Heart left ventricle (tissue), 13 donors: ENCODE measurements around the gene SELENON.

Source experiments
- CTCF ChIP-seq, 12 donors: fragments of 200-600 bp; sonication (generic) in 4 of 12; IDR thresholded peaks; one replicate each; pipeline versions ENCODE4 v1.5.0 to v1.8.0; 2018 to 2022; ENCODE audit warnings: antibody characterized with exemption in 12 of 12, mild to moderate bottlenecking in 5 of 12
- POLR2A ChIP-seq, 2 donors: fragments of 450-650 bp; IDR thresholded peaks; one replicate each; pipeline ENCODE4 v1.6.1; 2017; ENCODE audit warnings: antibody characterized with exemption in 2 of 2, mild to moderate bottlenecking in 2 of 2, moderate library complexity in 2 of 2
- donor health status: ischemic (EF 13 %, LVEDD 7.1; RV severe dilation, severe dysfunction).
- donor health status: DM: no; HTN: yes; CAD: no.
- donor health status: DM: no; HTN: no; CAD: no.
- donor health status: ischemic (EF 25% LVEDD 6.9; RV normal size, moderate dysfunction).
- donor health status: ischemic (EF 25% LVEDD 5.7; RV mildly dilated, moderate dysfunction).
- donor health status: ischemic (EF 35%, LVEDD 5.7; RV mildly dilated, moderate dysfunction).
- donor health status: nonischemic (EF 11% LVEDD 7.7; RV severe dilation, severe dysfunction).
- donor health status: DM: yes; HTN: yes; CAD: no.
- donor health status: PGD.
- donor health status: ischemic (EF 29% LVEDD 5.4; RV normal size, mild dysfunction).
- donor health status: nonischemic (EF 23%, LVEDD 6.1; RV moderate dilation, normal function).

GRCh38 chr1:25757151-25757845 is 42.7 kb upstream of the SELENON start:
- no peak for TF ChIP-seq CTCF (IDR thresholded peaks at IDR 0.05)
- TF ChIP-seq POLR2A (IDR thresholded peaks at IDR 0.05), result no peak
